Smooth muscle cell of the pulmonary artery (primary cell): ENCODE measurements around the gene MYLK2. TPM values are rescaled to one million over a fixed set of nuclear protein-coding genes. Genes with fewer than 3 reads are reported as not detected.

Experiments
- total RNA-seq: library from RNA; depleted of rRNA; stranded (reverse); fragments of >200 nt; gene quantifications from 2 replicates; pipeline ENCODE4 v1.2.3, GENCODE V29; 2014

The MYLK2 gene
- total RNA-seq = 0.07 and 0.10 TPM in 2 replicates

DNA sequence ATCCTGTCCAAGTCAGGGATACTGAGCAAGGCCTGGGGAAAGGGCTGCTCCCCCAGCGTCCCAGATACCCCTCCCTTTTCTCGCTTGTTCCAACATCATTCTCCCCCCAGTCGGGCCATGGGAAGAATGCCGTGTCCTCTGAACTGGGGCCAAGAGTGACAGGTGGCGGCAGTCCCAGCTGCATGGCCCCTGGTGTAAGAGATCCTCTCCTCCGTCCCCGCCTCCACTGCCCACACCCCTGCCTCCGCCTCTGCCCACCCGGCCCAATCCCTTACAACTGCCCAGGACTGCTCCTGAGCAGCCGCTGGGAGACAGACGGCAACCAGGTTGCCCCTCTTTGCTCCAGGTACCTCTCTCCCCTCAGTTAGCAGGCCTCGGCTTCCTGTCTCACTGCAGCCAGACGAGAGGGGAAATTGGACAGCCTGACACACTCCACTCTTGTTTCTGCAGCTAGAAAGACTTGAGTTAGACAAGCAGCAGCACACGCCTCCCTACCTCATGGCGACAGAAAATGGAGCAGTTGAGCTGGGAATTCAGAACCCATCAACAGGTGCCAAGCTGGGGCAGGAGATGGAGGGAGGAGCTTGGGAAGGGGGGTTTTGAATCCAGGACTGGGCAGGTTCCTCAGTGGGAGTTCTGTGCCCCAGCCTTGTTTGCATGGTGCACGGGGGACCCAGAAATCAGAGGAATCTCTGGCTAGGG, at the start of gene MYLK2:
MYLK2 (plus strand) TSS at position 274 of the 702 bp plus-strand sequence; CDS start at position 499, 225 bp downstream.

DNA sequence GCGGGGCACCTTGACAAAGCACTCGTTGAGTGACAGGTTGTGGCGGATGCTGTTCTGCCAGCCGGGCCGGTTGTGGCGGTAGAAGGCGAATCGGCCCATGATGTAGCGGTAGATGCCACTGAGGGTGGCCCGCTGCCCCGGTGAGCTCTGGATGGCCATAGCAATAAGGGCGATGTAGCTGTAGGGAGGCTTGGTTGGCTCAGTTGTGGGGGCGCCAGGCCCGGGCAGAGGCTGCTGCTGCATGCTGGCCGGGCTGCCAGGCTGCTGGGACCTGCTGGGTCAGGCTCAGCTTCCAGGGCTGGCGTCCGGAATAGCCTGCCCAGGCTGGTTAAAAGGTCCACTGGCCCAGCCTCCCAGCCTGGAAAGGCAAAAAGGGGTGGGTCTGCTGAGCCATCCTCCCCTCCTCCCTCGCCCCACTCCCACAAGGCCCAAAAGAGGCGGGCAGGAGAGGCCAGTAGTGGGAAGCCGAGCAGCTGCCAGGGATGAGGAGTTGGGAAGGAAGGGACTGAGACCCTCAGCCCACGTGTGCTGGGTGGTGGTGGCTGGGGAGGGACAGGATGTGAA, 26.2 kb downstream of the MYLK2 start, which contains the start of gene FOXS1:
FOXS1 (minus strand) TSS at position 305 of the 564 bp plus-strand sequence; CDS start at position 243, 62 bp downstream.

DNA sequence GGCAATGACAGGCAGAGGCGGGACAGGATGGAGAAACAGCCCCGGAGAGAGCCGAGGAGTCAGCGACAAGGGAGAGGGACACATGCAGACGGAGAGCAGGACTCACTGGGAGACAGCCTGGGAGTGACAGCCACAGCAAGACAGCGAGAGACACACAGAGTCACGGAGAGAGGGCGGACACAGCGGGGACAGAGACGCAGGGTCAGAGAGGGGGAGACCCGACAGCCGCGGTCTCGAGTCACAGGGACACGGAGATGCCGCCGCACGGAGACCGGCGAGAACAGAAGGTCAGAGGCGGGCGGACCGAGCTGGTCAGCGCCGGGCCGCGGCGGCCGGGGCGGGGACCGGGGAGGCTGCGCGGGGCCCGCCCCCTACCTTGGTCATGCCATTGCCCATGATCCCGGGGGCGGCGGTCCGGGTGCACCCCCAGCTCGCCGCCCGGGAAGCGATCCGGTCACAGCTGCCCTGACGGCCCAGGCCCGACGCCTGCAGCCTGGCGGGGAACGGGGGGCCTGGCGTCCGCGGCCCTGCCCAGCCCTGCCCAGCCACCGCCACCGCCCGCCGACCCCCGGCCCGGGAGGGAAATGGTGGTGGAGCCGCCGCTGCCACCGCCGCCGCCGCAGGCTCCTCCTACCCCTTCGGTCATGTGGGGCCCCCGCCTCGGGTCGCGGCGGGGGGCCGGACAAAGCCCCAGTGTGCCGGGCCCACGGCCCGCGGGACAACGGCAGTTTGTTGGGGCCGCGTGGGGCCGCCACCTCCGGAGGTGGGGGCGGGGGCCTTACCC, 51.0 kb downstream of the MYLK2 start, which contains the start of the genes DUSP15 and TTLL9:
DUSP15 (minus strand) TSS at position 586 of the 784 bp plus-strand sequence; CDS start at position 396, 190 bp downstream.
TTLL9 (plus strand) TSS at position 693 of the 784 bp plus-strand sequence. CDS start 493 bp downstream, outside the sequence.

Other genes with a start within 250 kb of the MYLK2 start
- 54.3 and 178 TPM in 2 replicates for gene ID1, start 214.1 kb upstream of the MYLK2 start, total RNA-seq
- gene COX4I2, start 181.4 kb upstream of the MYLK2 start, total RNA-seq = 0.13 TPM in 1 of 2 replicates, not detected in the other
- 94.6 and 101 TPM in 2 replicates for gene BCL2L1, start 96.5 kb upstream of the MYLK2 start, total RNA-seq
- gene TPX2, start 80.1 kb upstream of the MYLK2 start, total RNA-seq = 10.6 and 22.9 TPM in 2 replicates
- 20.6 and 23.1 TPM in 2 replicates for gene FOXS1, start 26.2 kb downstream of the MYLK2 start, total RNA-seq
- 0.17 and 0.20 TPM in 2 replicates for gene DUSP15, start 51.2 kb downstream of the MYLK2 start, total RNA-seq
- gene TTLL9, start 51.3 kb downstream of the MYLK2 start, total RNA-seq = 0.07 TPM in 1 of 2 replicates, not detected in the other
- 3.1 and 3.4 TPM in 2 replicates for gene PDRG1, start 132.7 kb downstream of the MYLK2 start, total RNA-seq
- under 0.01 TPM in 1 of 2 replicates, not detected in the other for gene XKR7, start 148.8 kb downstream of the MYLK2 start, total RNA-seq
- 0.07 TPM in 1 of 2 replicates, not detected in the other for gene CCM2L, start 191.1 kb downstream of the MYLK2 start, total RNA-seq
- gene HCK, start 232.9 kb downstream of the MYLK2 start, total RNA-seq = not detected in 2 replicates